GM21390 (cell line): Measurements from ENCODE around the gene KCNN4.

Experiments used
- ATAC-seq: cut with Tn5 transposase; IDR thresholded peaks from one replicate; pipeline ENCODE4 v1.9.1; 2021; ENCODE audit not compliant: unreplicated experiment

KCNN4 gene

GRCh38 chr19:43721469-43722048, 59.2 kb downstream of the KCNN4 start:
- ATAC-seq = no peak

- no peak for ATAC-seq
Measured at GRCh38 chr19:43720936-43721335, 59.8 kb downstream of the KCNN4 start.

- no peak for ATAC-seq
Measured at GRCh38 chr19:43719918-43720317, 60.9 kb downstream of the KCNN4 start.

GRCh38 chr19:43719378-43719868, 61.4 kb downstream of the KCNN4 start:
- no peak for ATAC-seq

GRCh38 chr19:43718627-43719377, 62.0 kb downstream of the KCNN4 start:
- no peak for ATAC-seq
